ENCODE measurements around the gene DSEL. TPM values are rescaled to one million over a fixed set of nuclear protein-coding genes. Genes with fewer than 3 reads are reported as not detected.

Gene DSEL
- total RNA-seq, 1 donor from 2014 or later: 10.9 TPM

DNA sequence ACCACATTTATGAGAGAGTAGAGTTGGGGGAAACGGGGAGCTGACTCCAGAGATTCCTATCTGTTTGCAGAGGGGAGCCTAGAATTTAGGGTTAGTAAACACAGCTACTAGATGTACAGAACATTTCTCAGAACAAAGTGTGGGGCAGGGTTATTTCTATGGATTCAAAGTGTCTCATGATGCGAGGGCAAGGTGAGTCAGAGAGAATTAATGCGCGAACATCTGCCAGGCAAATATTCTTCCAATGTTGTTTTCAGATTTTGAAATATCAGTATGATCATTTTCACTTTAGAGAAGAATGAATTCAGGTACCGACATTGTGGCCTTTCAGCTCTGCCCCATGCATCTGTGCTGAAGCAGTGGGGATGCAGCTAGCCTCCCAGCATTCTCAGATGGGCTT is 2.0 kb upstream of the DSEL start:
- H3K27ac ChIP-seq: no peak overlapping the region
- peaks cover 9% of the 10 kb centered on the region for H3K4me1 ChIP-seq
- H3K9me3 ChIP-seq: no peaks in the 10 kb centered on the region
- H3K36me3 ChIP-seq: no peaks in the 10 kb centered on the region
- DNase-seq (no peak), ATAC-seq (no peak)
- TF ChIP-seq, protein P1, sequence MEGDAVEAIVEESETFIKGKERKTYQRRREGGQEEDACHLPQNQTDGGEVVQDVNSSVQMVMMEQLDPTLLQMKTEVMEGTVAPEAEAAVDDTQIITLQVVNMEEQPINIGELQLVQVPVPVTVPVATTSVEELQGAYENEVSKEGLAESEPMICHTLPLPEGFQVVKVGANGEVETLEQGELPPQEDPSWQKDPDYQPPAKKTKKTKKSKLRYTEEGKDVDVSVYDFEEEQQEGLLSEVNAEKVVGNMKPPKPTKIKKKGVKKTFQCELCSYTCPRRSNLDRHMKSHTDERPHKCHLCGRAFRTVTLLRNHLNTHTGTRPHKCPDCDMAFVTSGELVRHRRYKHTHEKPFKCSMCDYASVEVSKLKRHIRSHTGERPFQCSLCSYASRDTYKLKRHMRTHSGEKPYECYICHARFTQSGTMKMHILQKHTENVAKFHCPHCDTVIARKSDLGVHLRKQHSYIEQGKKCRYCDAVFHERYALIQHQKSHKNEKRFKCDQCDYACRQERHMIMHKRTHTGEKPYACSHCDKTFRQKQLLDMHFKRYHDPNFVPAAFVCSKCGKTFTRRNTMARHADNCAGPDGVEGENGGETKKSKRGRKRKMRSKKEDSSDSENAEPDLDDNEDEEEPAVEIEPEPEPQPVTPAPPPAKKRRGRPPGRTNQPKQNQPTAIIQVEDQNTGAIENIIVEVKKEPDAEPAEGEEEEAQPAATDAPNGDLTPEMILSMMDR (IDR thresholded peaks at IDR 0.05): no peak
- no peak overlapping the region for H3K4me3 ChIP-seq
- H3K27me3 ChIP-seq: no peaks in the 10 kb centered on the region
- intact Hi-C loops (cut with DNase I): no loop called here

DNA sequence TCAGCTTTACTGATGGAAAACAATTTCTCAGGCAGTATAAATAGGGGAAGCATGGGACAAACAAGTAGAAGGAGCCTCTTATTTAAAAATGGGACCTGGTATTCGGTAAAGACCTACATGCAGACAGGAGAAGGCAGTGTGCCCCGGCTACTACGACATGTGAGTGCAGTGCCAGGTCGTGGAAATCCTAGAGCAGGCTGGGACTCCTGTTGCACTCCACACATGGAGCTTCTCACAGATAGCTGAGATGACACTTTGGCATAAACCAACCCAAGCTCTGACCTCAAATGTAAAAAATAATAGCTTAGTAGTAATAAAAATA is 885 bp upstream of the DSEL start:
- TF ChIP-seq, protein P1 (IDR thresholded peaks at IDR 0.05): no peak
- H3K36me3 ChIP-seq: no peaks in the 10 kb centered on the region
- ATAC-seq (no peak), DNase-seq (no peak)
- H3K27me3 ChIP-seq: no peaks in the 10 kb centered on the region
- peak overlapping the region; percentile 69 for H3K27ac ChIP-seq
- H3K4me1 ChIP-seq: peaks cover 9% of the 10 kb centered on the region
- H3K4me3 ChIP-seq: peak overlapping the region; percentile 79
- intact Hi-C loops (cut with DNase I): no loop called here
- no peaks in the 10 kb centered on the region for H3K9me3 ChIP-seq

DNA sequence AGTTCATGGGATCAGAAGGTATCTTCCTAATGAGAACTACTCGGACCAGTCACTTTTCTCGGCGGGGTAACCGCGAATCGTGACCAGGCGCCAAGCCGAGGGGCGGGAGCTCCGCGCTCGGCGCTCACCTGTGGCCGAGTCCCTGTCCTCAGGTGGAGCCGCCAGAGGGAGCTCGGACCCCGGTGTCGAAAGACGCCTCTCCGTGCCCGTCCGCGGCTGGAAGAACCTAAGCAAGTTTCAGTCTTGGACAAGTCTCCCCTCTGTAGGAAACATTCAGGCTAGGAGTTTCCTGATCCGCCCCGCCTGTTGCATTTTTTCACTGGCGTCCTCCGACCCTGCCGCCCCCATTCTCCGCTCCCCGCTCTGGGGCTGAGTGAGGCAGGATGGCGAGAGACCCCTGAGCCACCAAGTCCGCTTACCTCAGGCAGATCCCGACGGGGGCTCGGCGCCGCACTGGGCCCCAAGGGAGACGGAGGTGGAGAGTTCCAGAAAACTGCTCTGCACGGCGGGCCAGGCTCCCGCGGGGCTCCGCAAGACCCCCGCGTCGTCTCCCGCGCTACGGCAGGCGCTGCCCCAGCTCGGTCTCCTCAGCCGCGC is 480 bp downstream of the DSEL start:
- ATAC-seq (peak; percentile 83), DNase-seq (peak; percentile 94)
- peak overlapping the region; percentile 79 for H3K4me3 ChIP-seq
- no peaks in the 10 kb centered on the region for H3K9me3 ChIP-seq
- TF ChIP-seq, protein P1 (IDR thresholded peaks at IDR 0.05): peak; percentile 67
- H3K4me1 ChIP-seq: peaks cover 9% of the 10 kb centered on the region
- no peaks in the 10 kb centered on the region for H3K36me3 ChIP-seq
- intact Hi-C loops (cut with DNase I): no loop called here
- H3K27me3 ChIP-seq: no peaks in the 10 kb centered on the region
- H3K27ac ChIP-seq: peak overlapping the region; percentile 86

DNA sequence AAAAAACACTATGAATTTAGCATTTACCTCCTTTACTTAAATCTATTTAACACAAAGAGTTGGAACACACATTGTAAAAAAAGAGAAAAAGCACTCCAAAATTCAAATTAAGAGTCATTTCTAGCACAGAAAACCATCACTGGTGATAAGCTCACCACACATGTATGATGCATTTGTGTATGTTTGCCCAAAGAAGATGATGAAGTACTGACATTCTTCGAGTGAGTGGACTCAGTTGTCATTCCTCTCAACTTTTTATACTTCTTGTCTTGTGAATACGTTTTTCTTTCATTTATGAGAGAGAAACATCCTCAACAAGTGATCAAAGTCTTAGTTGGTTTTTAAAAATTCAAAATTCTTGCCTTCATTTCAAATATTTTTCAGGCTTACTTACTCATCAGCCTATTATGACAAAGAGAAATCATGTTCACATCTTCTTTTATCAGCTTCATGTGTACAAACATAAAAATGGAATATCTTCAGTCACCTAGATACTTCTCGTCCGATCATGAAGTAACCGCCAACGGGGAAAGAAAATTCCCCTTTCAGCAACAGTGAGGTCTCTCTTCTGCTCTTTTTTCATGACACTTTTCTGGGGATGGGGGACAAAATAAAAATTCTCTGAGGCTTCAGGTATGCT is 1.5 kb downstream of the DSEL start:
- no peak for ATAC-seq
- Histone ChIP-seq H3K36me3 (no peaks in the 10 kb centered on the region), H3K27ac (no peak overlapping the region), H3K9me3 (no peaks in the 10 kb centered on the region), H3K4me1 (peaks cover 9% of the 10 kb centered on the region), H3K4me3 (peak overlapping the region; percentile 79), H3K27me3 (no peaks in the 10 kb centered on the region)
- no peak for DNase-seq
- intact Hi-C loops (cut with DNase I): no loop called here
- TF ChIP-seq, protein P1 (IDR thresholded peaks at IDR 0.05): no peak

DNA sequence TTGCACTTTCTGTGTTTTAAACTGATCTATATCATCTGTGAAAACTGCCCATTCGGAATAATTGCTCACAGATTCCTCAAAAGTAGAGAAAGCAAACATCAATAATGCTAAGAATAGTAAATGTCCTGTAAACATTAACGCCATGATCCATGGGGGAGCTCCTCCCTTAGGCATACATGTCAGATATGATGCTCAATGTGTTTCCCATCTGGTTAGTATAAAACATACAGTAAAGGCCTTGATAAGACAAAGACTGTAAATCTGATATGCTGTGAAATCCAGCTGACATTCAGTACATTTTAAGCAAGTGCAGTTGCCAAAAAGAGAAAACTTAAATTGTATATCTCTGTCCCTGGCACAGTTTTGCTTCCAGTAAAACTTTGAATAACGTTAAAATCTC is 2.1 kb downstream of the DSEL start:
- no peak overlapping the region for H3K27ac ChIP-seq
- H3K4me1 ChIP-seq: peaks cover 9% of the 10 kb centered on the region
- intact Hi-C loops (cut with DNase I): no loop called here
- H3K27me3 ChIP-seq: no peaks in the 10 kb centered on the region
- TF ChIP-seq, protein P1 (IDR thresholded peaks at IDR 0.05): no peak
- ATAC-seq (no peak), DNase-seq (no peak)
- no peaks in the 10 kb centered on the region for H3K9me3 ChIP-seq
- peak overlapping the region; percentile 79 for H3K4me3 ChIP-seq
- H3K36me3 ChIP-seq: no peaks in the 10 kb centered on the region

Measured in upper lobe of right lung (tissue), 1 donor.